ENCODE measurements around the gene CHID1.

The CHID1 gene

DNA sequence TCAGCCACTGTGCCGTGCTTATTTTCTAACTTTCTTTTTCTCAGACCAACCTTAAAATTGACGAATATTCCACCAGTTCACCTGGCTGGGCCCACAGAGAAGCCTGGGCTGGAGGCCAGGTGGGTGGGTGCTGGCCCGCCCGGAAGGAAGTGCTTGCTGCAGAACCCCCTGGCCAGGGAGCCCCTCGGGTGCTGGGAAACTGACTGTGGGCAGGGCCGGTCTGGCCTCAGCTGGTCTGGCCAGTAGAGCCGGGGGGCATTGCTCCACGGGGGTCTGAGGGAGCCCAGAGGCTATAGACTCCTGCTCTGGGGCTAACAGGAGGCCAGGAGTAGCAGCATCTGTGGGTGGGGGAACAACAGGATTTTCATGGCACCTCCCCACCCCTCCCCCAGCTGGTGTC is 6.8 kb upstream of the CHID1 start:
- H3K27me3 ChIP-seq (ENCODE audit: control insufficient read depth, insufficient read depth, low read length): no peaks in the 10 kb centered on the region
- no peaks in the 10 kb centered on the region for H3K36me3 ChIP-seq (ENCODE audit: insufficient read depth, low read length)
- no peaks in the 10 kb centered on the region for H3K9me3 ChIP-seq (replicated peaks; ENCODE audit: low read length)
- H3K4me2 ChIP-seq (ENCODE audit: low read length): no peak overlapping the region
- H3K4me3 ChIP-seq (ENCODE audit: low read length): no peak overlapping the region
- no peak overlapping the region for H3K9ac ChIP-seq (ENCODE audit: low read depth, low read length)
- H3K4me1 ChIP-seq (ENCODE audit: control insufficient read depth, insufficient read depth, low read length): no peaks in the 10 kb centered on the region

DNA sequence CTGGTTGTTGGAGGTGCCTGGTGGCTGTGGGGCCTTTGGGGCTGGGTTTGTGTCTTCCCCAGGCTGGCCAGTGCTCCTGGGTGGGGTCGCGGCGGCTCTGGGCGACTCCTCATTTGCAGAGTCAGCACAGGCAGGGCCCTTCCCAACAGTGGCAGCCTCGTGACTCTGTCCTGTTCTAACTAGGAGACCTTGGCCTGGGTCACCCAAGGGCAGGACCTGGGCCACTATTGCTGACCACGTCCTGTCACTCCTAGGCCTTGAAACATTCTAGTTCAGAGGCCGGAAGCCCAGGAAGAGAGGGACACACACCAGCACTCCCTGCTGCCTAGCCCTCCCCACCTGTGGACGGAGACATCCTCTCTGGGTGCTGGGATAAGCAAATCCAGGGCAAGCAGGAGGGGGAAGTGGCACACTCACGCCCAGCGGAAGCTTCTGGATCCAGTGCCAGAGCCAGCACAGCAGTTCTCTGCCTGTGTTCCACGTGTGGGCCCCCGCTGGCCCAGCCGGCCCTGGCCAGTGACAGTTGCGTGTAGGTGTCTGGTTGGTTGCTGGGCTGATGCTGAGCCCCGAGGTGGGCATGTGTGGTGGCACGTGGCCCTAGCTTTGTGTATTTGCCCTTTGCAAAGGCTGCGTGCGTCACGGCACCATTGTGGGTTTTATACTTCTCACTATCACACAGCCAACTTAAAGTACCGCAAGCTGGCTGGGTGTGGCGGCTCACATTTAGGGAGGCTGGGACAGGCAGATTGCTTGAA is 4.3 kb upstream of the CHID1 start:
- Histone ChIP-seq H3K9ac (ENCODE audit: low read depth, low read length) (no peak overlapping the region), H3K4me1 (ENCODE audit: control insufficient read depth, insufficient read depth, low read length) (peaks cover 9% of the 10 kb centered on the region), H3K9me3 (replicated peaks; ENCODE audit: low read length) (no peaks in the 10 kb centered on the region), H3K4me2 (ENCODE audit: low read length) (no peak overlapping the region), H3K4me3 (ENCODE audit: low read length) (no peak overlapping the region), H3K27me3 (ENCODE audit: control insufficient read depth, insufficient read depth, low read length) (no peaks in the 10 kb centered on the region), H3K36me3 (ENCODE audit: insufficient read depth, low read length) (no peaks in the 10 kb centered on the region)

DNA sequence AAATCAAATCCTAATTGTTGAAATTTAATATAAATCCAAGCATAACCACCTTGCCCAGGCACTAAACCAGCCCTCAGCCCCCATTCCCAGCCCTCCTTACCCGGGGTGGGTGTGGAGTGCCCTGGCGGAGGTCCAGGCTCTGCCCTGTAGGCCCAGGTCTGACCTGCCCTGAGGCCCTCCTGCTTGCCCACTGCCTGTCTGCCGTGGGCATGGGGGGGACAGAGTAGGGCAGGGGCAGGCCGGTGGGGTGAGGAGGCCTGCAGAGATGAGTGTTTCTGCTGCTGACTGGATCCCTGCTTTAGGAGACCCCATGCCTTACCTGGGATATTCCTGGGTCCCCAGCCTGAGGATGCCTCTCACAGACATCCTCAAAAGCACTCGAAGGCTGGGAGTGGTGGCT is 3.6 kb upstream of the CHID1 start:
- no peak overlapping the region for H3K4me3 ChIP-seq (ENCODE audit: low read length)
- H3K9me3 ChIP-seq (replicated peaks; ENCODE audit: low read length): no peaks in the 10 kb centered on the region
- H3K9ac ChIP-seq (ENCODE audit: low read depth, low read length): no peak overlapping the region
- H3K4me2 ChIP-seq (ENCODE audit: low read length): no peak overlapping the region
- peaks cover 9% of the 10 kb centered on the region for H3K4me1 ChIP-seq (ENCODE audit: control insufficient read depth, insufficient read depth, low read length)
- H3K27me3 ChIP-seq (ENCODE audit: control insufficient read depth, insufficient read depth, low read length): no peaks in the 10 kb centered on the region
- no peaks in the 10 kb centered on the region for H3K36me3 ChIP-seq (ENCODE audit: insufficient read depth, low read length)

DNA sequence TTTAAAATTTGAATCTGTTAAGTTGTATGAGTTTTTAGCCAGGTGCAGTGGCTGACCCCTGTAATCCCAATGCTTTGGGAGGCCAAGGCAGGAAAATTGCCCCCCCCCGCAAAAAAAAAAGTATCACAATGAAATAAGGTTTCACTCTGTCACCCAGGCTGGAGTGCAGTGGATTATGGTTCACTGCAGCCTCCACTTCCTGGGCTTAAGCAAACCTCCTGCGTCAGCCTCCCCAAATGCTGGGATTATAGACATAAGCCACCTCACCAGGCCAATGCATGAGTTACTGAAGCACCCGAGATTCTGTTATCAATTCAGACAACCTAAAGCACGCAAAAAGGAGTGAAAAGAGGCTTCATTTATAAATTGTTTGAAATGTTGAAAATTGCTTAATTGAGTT is 2.4 kb upstream of the CHID1 start:
- no peaks in the 10 kb centered on the region for H3K9me3 ChIP-seq (replicated peaks; ENCODE audit: low read length)
- no peak overlapping the region for H3K4me2 ChIP-seq (ENCODE audit: low read length)
- H3K9ac ChIP-seq (ENCODE audit: low read depth, low read length): no peak overlapping the region
- no peaks in the 10 kb centered on the region for H3K27me3 ChIP-seq (ENCODE audit: control insufficient read depth, insufficient read depth, low read length)
- no peak overlapping the region for H3K4me3 ChIP-seq (ENCODE audit: low read length)
- H3K36me3 ChIP-seq (ENCODE audit: insufficient read depth, low read length): no peaks in the 10 kb centered on the region
- H3K4me1 ChIP-seq (ENCODE audit: control insufficient read depth, insufficient read depth, low read length): peaks cover 9% of the 10 kb centered on the region

DNA sequence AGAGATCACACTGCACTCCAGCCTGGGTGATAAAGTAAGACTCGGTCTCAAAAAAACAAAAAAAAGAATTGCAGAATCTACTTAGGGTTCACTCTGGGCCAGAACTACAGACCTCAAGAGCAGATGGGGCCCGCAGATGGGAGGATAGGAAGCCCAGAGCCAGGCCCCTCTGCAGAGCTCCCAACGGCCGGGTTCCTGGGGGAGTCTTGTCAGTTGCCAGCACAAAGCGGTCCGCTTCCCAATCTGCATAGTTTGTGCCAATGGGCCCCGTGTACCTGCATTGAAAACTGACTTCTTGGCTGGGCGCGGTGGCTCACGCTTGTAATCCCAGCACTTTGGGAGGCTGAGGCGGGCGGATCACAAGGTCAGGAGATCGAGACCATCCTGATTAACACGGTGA is 1.7 kb upstream of the CHID1 start:
- Histone ChIP-seq H3K9ac (ENCODE audit: low read depth, low read length) (no peak overlapping the region), H3K9me3 (replicated peaks; ENCODE audit: low read length) (no peaks in the 10 kb centered on the region), H3K4me1 (ENCODE audit: control insufficient read depth, insufficient read depth, low read length) (peaks cover 9% of the 10 kb centered on the region), H3K36me3 (ENCODE audit: insufficient read depth, low read length) (no peaks in the 10 kb centered on the region), H3K4me3 (ENCODE audit: low read length) (no peak overlapping the region), H3K4me2 (ENCODE audit: low read length) (no peak overlapping the region), H3K27me3 (ENCODE audit: control insufficient read depth, insufficient read depth, low read length) (no peaks in the 10 kb centered on the region)

DNA sequence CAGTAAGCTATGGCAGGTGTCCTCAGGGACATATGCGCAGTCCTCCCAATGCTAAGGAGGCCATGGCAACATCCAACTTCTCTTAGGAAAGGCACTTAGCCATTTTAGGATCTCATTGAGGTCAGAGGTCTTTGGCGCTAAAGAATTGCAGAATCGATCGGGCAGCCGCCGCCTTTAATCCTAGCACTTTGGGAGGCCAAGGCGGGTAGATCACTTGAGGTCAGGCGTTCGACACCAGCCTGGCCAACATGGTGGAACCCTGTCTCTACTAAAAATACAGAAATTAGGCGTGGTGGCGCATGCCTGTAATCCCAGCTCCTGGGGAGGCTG is 1.2 kb upstream of the CHID1 start:
- Histone ChIP-seq H3K9ac (ENCODE audit: low read depth, low read length) (peak overlapping the region; percentile 97), H3K9me3 (replicated peaks; ENCODE audit: low read length) (no peaks in the 10 kb centered on the region), H3K4me3 (ENCODE audit: low read length) (peak overlapping the region; percentile 99), H3K27me3 (ENCODE audit: control insufficient read depth, insufficient read depth, low read length) (no peaks in the 10 kb centered on the region), H3K36me3 (ENCODE audit: insufficient read depth, low read length) (no peaks in the 10 kb centered on the region), H3K4me2 (ENCODE audit: low read length) (peak overlapping the region; percentile 96), H3K4me1 (ENCODE audit: control insufficient read depth, insufficient read depth, low read length) (peaks cover 9% of the 10 kb centered on the region)

DNA sequence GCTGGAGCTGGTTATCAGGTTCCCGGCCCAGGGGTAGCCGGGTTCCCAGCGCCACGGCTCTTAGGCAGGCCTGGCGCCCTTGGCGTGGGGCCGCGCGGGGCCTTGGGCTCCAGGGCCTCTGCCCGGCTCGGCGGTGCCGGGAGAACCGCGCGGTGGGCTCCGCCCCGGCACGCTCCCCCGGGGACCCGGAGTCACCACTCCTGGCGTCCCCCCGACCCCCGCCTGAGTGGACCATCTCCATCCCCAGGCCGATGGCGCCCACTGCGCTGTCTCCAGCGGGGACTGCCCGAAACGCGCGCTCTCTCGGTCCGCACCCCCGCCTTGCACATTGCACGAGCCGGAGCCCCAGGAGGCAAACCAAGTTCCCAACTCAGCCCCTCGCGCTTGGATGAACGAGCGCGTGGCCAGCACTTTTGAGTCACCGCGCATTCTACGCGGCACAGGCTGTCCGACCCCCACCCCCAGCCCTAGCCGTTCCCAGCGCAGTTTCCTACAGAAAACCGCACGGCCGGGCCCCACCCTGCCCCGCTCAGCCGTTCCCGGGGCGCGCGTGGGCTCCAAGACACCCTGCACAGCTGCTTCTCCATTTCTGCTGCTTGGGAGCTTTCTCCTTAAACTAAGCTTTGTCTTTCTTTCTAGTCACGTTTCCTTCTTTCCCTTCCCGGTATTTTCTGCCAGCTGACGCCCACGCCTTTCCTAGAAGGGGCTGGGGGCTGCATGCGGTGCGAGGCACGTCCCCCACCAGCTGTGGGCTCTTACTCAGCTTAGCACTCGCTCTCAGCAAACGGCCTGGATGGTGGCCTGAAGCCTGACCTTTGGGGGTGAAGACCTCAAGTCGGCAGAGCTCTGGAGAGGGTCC is 650 bp upstream of the CHID1 start:
- H3K4me2 ChIP-seq (ENCODE audit: low read length): peak overlapping the region; percentile 96
- peak overlapping the region; percentile 99 for H3K4me3 ChIP-seq (ENCODE audit: low read length)
- peak overlapping the region; percentile 97 for H3K9ac ChIP-seq (ENCODE audit: low read depth, low read length)
- H3K27me3 ChIP-seq (ENCODE audit: control insufficient read depth, insufficient read depth, low read length): no peaks in the 10 kb centered on the region
- H3K4me1 ChIP-seq (ENCODE audit: control insufficient read depth, insufficient read depth, low read length): peaks cover 9% of the 10 kb centered on the region
- H3K36me3 ChIP-seq (ENCODE audit: insufficient read depth, low read length): no peaks in the 10 kb centered on the region
- no peaks in the 10 kb centered on the region for H3K9me3 ChIP-seq (replicated peaks; ENCODE audit: low read length)

DNA sequence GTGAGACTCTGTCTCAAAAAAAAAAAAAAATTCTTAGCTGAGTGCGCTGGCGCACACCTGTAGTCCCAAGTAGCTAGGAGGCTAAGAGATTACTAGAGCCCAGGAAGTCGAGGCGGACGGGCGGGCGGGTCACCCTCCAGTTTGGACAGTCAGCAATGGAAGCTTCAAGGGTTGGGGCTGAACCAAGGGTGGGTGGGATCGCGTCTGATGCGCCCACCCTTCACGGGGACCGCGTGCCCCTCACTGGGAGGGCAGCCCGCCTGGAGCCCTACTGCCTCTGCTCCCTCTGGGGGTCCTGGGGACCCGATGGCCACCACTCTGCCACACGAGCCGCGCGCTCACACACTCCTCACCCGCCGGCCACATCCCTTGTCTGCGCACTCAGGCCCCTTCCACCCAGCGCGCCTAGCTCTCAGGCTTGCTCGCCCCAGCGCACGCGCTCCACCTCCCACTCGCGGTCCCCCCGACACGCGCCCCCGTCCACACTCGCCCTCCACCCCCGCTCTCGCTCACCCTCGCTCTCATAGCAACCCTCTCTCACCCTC is 494 bp downstream of the CHID1 start:
- no peaks in the 10 kb centered on the region for H3K36me3 ChIP-seq (ENCODE audit: insufficient read depth, low read length)
- H3K4me2 ChIP-seq (ENCODE audit: low read length): peak overlapping the region; percentile 96

DNA sequence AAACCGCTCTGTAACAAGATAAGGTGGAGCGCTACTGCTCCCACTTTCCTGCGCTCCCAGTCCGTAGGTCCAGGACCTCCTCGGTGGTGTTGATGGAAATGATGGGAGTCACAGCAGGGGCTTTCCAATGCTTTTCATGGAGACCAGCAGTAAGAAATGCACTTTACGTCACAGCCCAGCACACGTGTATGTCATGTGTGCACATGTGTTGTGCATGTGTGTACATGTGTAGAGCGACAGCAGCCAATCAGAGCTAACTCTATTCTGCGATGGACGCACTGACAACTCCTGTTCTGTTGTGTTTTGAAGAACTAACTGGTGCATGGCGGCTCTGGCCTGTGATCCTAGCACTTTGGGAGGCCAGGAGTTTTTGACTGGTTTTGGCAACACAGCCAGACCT is 1.2 kb downstream of the CHID1 start:
- Histone ChIP-seq H3K36me3 (ENCODE audit: insufficient read depth, low read length) (peaks cover 4% of the 10 kb centered on the region), H3K9ac (ENCODE audit: low read depth, low read length) (peak overlapping the region; percentile 97), H3K4me2 (ENCODE audit: low read length) (peak overlapping the region; percentile 96), H3K4me1 (ENCODE audit: control insufficient read depth, insufficient read depth, low read length) (peaks cover 9% of the 10 kb centered on the region), H3K4me3 (ENCODE audit: low read length) (peak overlapping the region; percentile 99), H3K27me3 (ENCODE audit: control insufficient read depth, insufficient read depth, low read length) (no peaks in the 10 kb centered on the region), H3K9me3 (replicated peaks; ENCODE audit: low read length) (no peaks in the 10 kb centered on the region)

More for the DNA sequence above, 494 bp downstream of the CHID1 start:
- peak overlapping the region; percentile 99 for H3K4me3 ChIP-seq (ENCODE audit: low read length)
- H3K9ac ChIP-seq (ENCODE audit: low read depth, low read length): peak overlapping the region; percentile 97
- H3K9me3 ChIP-seq (replicated peaks; ENCODE audit: low read length): no peaks in the 10 kb centered on the region
- H3K27me3 ChIP-seq (ENCODE audit: control insufficient read depth, insufficient read depth, low read length): no peaks in the 10 kb centered on the region
- peaks cover 9% of the 10 kb centered on the region for H3K4me1 ChIP-seq (ENCODE audit: control insufficient read depth, insufficient read depth, low read length)

DNA sequence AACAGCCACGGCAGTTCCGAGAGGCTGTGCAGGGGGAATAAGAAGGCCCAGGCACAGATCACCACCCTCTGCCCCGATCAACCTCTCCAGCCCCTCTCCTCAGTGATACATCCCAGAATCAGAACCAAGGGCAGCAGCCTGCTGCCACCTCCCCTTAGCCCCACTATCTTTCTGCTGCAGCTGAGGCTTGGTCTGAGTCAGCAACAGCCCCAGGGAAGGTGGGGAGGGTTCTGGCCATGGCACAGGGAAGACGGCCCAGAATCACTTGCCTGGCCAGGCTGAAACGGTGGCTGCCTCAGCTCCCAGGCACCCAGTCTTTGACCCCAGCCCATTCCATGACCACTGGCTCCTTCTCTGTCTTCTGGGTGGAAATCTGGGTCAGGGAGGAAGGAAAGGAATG is 2.3 kb downstream of the CHID1 start:
- Histone ChIP-seq H3K9ac (ENCODE audit: low read depth, low read length) (no peak overlapping the region), H3K4me3 (ENCODE audit: low read length) (no peak overlapping the region), H3K27me3 (ENCODE audit: control insufficient read depth, insufficient read depth, low read length) (no peaks in the 10 kb centered on the region), H3K36me3 (ENCODE audit: insufficient read depth, low read length) (peaks cover 10% of the 10 kb centered on the region), H3K4me2 (ENCODE audit: low read length) (no peak overlapping the region), H3K9me3 (replicated peaks; ENCODE audit: low read length) (no peaks in the 10 kb centered on the region), H3K4me1 (ENCODE audit: control insufficient read depth, insufficient read depth, low read length) (peaks cover 9% of the 10 kb centered on the region)

DNA sequence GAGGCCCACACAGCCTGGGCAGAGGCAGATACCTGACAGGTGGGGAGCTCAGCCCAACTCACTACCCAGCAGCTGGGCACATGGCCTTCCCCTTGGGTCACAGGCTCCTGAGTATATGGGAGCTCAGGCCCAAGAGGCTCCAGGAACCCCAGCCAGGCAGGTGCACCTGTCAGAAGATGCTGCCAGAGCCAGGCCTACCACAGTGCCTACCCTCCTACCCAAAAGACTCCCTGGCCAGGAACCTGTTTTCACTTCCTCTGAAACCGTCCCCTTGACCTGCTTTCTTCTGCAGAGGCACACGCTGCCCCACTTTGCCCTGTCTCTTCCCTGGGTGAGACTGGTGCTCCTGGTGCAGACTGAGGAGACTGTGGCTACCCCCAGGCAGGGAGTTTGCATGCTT is 2.9 kb downstream of the CHID1 start:
- Histone ChIP-seq H3K4me3 (ENCODE audit: low read length) (no peak overlapping the region), H3K36me3 (ENCODE audit: insufficient read depth, low read length) (peaks cover 16% of the 10 kb centered on the region), H3K4me1 (ENCODE audit: control insufficient read depth, insufficient read depth, low read length) (peaks cover 9% of the 10 kb centered on the region), H3K9ac (ENCODE audit: low read depth, low read length) (no peak overlapping the region), H3K27me3 (ENCODE audit: control insufficient read depth, insufficient read depth, low read length) (no peaks in the 10 kb centered on the region), H3K4me2 (ENCODE audit: low read length) (no peak overlapping the region), H3K9me3 (replicated peaks; ENCODE audit: low read length) (no peaks in the 10 kb centered on the region)

Data from skeletal muscle satellite cell (primary cell).